CD4-positive, alpha-beta T cell treated with Interleukin-17A for 1 hour (primary cell): Measurements from ENCODE around the gene WWP2.
A peak's percentile ranks its signal among the peaks of the same experiment; 100 is the strongest.

ENCODE experiments used
- DNase-seq: peaks from one replicate; pipeline ENCODE4 v3.0.0-alpha.2; 2020

WWP2 gene

DNA sequence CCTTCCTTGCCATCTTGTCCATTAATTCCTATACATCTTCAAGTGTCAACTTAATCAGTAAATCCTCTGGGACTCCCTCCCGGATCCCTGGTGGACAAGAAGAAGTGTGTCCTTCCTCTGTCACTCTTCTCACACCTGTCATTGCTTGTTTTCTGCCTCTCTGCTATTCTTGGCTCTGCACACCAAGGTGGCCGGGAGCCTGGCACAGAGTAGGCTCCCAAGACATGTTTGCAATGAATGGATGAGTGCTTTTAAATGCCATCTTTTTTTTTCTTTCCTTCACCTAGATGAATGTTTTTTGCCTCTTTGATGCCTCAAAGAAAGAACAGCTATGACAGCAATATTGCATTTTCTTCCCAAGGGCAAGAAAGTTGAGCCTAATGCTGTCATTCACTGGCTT lies 131.0 kb downstream of the WWP2 start:
- no peak for DNase-seq

- no peak for DNase-seq
Measured at GRCh38 chr16:69894676-69895075, 132.5 kb downstream of the WWP2 start.

DNA sequence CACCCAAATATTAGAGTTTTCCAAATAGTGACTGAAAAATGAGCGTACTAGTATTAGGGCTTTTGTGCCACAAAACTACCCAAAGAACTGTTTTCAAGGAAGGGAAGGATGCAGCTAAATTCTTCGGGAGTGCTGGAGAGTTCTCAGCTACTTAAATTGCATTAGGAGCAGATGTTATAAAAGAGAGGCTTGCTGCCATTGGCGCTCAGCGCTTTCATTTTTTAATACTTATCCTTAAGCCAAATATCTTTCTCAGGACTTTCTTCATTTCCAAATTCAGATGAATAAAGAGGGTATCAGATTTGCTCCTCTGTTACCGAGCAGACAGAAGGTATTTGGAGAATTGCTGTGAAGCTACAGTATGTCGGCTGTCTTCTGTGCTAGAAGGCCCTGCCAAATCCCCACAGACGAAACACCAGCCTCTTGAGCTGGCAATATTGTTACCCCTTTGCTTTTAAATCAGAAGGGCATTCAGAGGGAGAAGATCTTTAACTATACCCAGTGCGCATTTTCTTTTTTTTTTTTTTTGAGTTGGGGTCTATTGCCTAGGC lies 141.8 kb downstream of the WWP2 start:
- no peak for DNase-seq

- no peak for DNase-seq
Measured at GRCh38 chr16:69904495-69905170, 142.5 kb downstream of the WWP2 start.

DNA sequence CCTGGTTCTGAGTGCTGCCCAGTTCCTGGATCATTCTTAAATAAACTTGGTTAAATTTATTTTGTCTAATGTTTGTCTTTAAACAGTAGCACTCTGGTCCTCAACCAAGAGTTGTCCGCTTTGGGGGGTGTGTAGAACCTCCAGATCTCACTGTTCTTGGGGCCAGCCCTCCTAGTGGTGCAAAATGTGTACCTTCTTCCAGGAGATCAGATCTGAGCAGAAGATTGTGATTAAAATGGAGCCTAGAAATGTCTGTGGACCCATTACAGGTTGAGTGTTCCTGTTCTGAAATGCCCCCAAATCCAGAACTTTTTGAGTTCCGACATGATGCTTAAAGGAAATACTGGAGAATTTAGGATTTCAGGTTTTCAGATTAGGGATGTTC lies 143.0 kb downstream of the WWP2 start:
- no peak for DNase-seq

- no peak for DNase-seq
Measured at GRCh38 chr16:69906838-69907401, 144.8 kb downstream of the WWP2 start.

DNA sequence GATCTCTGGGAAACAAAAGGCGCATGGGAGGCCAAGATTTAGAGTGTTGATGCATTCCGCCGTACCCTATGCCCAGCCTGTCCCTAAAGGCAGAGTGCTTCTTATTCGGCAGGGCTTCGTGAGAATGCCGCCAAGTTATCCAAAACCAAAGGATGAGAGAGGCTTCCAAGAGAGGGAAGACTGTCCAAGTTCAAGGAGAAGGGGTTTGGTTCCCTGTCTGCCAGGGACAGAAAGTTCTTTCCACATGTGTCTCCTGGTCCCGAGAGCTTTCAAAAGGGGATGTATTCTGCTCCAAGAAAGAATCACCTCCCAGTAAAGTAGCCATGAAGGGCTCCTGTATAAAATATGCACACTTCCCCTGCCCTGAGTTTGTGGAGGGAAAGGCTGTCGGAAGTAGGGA lies 146.9 kb downstream of the WWP2 start:
- no peak for DNase-seq

GRCh38 chr16:69909760-69910159 lies 147.6 kb downstream of the WWP2 start:
- DNase-seq: no peak

DNA sequence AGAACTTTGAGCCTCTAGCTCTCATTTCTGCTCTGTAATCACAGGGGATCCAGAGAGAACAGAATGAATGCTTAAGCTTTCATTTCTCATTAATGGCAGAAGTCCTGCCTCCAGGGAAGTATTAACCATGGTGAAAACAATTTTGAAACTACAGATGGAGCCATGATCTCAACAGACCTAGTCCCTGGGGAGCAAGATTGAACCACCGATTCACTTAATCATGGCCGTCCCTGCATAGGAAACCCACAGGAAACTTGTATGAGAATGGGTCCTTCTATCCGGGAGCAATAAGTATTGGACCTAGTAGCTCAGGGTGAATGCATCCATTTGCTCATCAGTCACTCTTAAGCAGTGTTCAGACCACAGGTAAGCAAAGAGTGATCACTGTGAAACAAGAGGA lies 148.8 kb downstream of the WWP2 start:
- DNase-seq: no peak

DNA sequence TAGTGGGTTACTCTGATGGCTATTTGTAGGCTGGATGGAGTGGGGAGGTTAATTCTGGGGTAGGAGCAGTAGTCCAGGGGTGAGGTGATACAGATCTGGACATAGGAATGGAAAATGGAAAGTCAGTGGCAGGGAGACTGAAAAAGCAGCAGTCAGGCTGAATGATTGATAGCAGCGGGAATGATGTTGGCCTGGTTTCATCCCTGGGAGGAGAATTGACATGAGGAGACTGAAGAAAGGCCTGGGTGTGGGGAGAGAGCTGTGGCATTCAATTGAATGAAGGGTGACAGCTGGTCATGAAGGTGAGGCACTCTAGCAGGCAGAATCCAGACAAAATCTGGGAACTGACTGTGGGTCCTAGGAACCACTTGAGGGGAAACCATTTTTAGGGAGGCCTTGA lies 154.3 kb downstream of the WWP2 start:
- no peak for DNase-seq

- DNase-seq: no peak
Measured at GRCh38 chr16:69917311-69917710, 155.2 kb downstream of the WWP2 start.

GRCh38 chr16:69917739-69918138 lies 155.6 kb downstream of the WWP2 start:
- DNase-seq: no peak

DNA sequence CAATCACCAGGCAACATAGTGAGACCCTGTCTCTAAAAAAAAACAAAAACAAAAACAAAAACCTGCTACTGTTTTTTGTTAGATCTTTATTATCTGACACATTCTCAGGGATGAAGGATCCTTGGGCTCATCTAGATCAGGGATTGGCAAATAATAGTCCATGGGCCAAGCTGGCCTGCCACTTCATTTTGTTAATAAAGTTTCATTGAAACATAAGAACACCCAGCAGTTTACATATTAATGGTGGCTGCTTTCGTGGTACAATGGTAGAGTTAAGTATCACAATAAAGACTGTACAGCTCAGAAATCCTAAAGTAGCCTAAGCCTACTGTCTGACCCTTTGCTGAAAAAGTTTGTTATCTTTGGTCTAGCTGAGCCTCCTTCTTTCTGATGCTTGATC lies 156.1 kb downstream of the WWP2 start:
- DNase-seq: no peak

DNA sequence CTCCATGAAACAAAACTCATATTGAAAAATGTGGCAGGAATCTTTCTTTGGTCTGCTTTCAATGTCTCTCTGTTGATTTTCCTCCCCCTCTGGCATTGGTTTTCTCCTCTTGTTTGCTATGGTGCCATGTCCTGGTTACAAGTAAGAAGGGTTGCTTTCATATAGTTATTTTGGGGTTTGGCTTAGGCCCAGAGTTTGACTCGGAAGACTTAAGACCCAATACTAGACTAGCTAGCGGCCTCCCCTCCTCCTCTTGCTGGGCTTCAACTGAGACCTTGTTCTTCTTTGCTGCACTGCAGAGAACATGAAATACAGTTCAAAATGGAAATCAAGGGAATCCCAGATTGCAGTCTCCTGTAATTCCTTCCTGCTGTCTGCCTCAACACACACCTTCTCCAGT lies 159.0 kb downstream of the WWP2 start:
- no peak for DNase-seq

DNA sequence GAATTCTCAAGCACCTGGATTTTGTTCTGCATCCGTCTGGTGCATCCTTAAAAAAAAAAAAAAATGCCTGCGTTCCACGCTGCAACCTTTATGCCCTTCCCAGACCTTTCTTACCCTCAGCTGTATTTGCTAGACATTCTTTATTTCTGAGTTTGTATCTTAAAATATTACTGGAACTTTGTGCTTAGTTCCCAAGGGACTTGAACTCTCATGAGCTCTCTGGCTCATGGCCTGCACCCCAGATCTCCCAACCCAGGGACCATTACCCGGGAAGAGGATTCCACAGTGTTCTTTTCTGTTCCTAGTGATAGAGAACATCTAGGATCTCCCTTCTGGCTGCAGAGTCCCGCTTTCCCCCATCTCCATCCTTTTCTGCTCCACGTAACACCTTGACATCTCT lies 160.1 kb downstream of the WWP2 start:
- DNase-seq: no peak

DNA sequence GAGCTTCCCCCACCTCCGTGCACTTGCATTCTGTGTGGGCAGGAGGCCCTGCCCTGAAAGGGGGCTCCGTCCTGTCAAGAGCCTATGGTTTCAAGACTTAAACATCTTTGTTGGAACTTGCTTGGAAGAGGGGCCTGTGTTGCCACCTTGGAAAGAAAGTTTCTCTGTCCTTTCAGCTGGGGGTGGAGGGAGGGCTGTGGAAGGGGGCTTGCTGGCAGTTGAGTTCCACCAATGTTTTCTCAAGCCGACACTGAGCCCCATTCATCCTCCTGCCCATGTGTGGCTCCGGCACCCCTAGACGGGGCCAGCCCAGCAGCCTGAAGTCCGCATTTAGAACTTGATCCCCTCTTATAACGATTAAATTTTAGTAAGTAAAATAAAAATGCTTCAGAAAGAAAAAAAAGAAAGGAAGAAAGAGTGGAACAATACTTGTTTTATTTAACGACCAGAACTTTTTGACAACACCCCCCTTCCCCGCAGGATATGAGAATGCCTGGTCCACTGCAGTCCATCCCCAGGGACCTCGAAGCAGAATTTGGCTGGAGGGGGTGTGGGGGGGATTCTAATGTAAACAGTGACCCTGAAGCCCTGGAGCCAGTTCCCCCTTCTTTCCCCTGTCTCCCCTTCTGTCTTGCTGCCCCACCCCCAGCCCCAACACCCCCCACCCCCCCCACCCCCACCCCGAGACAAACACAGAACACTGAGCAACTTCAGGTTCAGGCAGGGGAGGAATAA lies 162.1 kb downstream of the WWP2 start:
- DNase-seq: no peak

DNA sequence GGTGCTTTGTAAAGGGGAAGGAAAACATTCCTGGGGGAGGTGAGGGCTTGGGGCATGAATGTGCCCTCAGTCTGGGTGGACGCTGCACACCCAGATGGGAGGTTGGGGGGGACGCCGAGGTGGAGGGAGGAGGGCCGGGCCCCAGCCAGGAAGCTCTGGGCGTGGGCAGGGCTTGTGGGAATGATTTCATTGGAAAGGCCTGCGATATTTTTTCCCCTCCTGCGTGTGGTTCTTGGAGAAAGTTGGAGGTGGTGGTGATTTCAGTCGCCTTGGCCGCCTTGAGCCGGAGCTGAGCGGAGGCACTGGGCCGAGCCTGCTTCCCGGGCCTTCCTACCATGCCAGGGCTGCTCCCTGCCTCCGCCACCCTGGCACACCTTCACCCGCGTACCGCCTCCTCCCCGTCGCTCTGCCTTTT lies 162.7 kb downstream of the WWP2 start:
- DNase-seq: no peak

- DNase-seq: no peak
Measured at GRCh38 chr16:69925311-69925710, 163.2 kb downstream of the WWP2 start.

GRCh38 chr16:69926241-69926640 lies 164.1 kb downstream of the WWP2 start:
- no peak for DNase-seq

GRCh38 chr16:69927056-69927757 lies 165.1 kb downstream of the WWP2 start:
- DNase-seq: no peak

- no peak for DNase-seq
Measured at GRCh38 chr16:69928856-69929400, 166.8 kb downstream of the WWP2 start.

- no peak for DNase-seq
Measured at GRCh38 chr16:69929480-69929879, 167.3 kb downstream of the WWP2 start.

GRCh38 chr16:69930117-69930776 lies 168.1 kb downstream of the WWP2 start:
- peak; percentile 61 for DNase-seq
